Measurements from ENCODE around the gene LRP1B. TPM values are rescaled to one million over a fixed set of nuclear protein-coding genes. Genes with fewer than 3 reads are reported as not detected.
"Not testable (repeated sequence)": the region's sequence is repeated elsewhere in the genome, so short reads cannot be mapped to it uniquely, and the experiment has no call there.

Gene LRP1B
- total RNA-seq, 2 donors from 2014 or later: 0.09 to 0.59 TPM

- DNase-seq (no peak), ATAC-seq (no peak)
- intact Hi-C loops (cut with DNase I, micrococcal nuclease): no loop called here
Observed at GRCh38 chr2:140998017-140998416, 1132.8 kb downstream of the LRP1B start.

DNA sequence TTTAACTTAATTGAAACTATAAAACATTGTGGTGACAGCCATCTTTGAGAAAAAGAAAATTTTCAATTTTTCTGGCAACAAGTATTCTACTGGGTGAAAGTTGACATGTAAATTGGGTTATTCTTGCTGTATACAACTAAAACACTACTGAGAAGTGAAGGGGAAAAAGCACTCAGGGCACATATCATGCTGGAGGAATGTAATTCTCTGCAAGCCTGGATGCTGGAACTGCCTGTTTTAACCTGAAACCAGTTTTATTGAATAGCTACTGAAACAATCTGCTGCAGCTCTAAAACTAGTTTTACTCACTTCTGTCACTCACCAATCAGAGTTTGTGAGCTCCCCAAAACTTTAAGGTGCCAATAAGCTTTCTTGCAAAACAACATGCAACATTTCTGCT is 1136.0 kb downstream of the LRP1B start:
- DNase-seq (no peak), ATAC-seq (no peak)
- intact Hi-C loops (cut with DNase I, micrococcal nuclease): no loop called here

DNA sequence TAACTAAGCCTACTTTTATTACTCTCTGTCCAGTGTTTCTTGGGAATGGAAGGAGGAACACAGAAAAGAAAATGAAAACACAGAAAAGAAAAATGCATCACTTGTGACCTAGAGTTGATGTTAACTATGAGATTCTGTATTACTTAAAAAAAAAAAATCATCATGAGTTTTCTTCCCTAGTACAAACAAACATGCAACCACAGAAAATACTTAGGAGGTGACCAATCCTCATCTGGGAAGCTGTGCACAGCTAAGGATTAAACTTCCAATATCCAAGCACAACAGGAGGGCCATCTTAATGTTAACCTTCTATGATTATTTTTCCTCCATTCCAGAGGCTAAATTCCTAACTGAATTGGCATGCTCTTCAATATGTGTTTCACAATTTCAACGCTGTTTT is 1140.4 kb downstream of the LRP1B start:
- ATAC-seq (no peak), DNase-seq (no peak)
- intact Hi-C loops (cut with DNase I, micrococcal nuclease): no loop called here

DNA sequence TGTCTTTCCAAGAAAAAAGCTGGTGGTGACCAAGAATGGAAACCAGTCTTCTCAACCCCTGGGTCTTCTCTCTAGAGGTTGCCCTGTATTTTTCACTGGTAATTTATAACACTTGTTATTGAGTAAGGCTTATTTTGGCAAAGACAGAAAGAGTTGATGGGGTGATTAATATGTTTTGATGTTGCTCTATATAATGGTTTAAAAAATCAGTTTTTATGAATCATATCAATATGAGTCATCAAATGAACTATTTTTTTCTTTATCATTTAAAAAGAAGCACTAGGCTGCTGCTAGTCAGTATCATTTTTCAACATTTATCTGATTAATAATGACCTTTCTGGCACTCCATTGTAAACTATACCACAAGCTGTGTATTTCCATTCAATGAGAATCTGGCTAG is 1142.2 kb downstream of the LRP1B start:
- intact Hi-C loops (cut with DNase I, micrococcal nuclease): no loop called here
- ATAC-seq: no peak
- DNase-seq: no peak

DNA sequence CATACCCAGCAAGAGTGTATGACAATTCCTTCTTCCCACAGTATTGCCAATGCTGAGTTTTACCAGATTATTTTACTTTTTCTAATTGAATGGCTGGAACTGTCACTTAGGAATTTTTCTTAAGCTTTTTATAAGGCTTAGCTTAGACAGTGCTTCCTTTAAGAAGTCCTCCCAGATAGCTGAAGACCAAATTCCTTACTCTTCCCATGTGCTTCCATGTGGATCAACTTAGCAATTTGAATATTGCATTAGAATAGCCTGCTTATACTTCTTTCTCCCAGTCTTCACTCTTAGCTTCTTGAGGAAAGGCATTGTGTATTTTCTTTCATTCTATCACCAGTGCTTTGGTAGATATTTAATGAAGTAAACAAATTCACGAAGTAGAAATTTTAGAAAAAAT is 1144.4 kb downstream of the LRP1B start:
- intact Hi-C loops (cut with DNase I, micrococcal nuclease): no loop called here
- ATAC-seq (no peak), DNase-seq (no peak)

DNA sequence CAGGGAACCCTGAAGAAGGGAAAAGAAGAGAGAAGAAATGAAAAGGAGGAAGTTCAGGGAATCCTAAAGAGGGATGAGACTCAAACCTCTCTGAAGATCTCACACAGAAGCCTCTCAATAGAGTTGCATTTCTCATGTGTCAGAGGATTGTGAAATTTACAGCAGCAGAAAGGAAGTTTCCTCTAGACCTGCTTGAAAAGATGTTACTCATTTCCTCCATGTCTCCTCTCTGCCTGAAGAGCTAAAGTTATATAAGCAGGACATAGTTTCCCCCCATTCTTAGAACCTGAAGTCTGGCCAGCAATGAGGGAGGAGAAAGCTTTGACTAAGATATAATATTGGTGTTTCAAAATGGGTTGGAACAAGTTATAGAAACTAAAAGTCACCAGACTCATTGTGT is 1155.6 kb downstream of the LRP1B start:
- no peak for DNase-seq
- intact Hi-C loops (cut with DNase I, micrococcal nuclease): no loop called here
- ATAC-seq: no peak

DNA sequence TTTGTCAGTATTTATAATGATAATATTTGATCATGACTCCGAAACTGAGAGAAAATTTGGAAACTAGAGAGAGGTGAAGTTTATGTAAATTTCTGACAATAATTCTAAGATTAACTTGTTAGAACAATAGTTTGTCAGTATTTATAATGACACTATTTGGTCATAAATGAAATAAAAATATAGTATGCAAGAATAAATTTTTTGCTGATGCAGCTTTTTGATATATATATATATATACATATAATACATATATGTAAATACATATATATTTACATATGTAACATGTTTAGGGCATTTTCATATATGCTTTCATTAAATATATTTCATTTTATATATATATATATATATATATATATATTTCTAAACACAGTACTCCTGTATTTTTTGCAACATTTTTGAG is 1158.1 kb downstream of the LRP1B start:
- intact Hi-C loops (cut with DNase I, micrococcal nuclease): no loop called here
- no peak for DNase-seq
- no peak for ATAC-seq

GRCh38 chr2:140964324-140964723 is 1166.5 kb downstream of the LRP1B start:
- DNase-seq; intact Hi-C loops (cut with DNase I, micrococcal nuclease); ATAC-seq: not testable (repeated sequence)

DNA sequence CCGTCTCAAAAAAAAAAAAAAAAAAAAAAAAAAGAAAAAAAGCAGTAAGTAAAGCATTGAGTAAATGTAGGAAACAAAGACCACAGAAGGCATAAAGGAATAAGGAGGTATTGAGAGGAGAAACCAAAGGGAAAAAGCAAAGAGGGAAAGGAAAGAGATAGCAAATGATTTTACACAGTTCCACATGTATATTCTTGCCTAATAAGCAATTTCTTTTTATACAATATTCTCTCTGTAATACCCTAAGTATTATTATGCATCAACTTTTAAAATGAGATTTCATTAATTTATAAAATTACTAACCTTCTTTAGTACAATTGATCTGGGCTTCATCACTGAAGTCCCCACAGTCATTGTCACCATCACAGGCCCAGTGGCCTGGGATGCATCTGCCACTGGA is 1180.9 kb downstream of the LRP1B start:
- DNase-seq (no peak), ATAC-seq (no peak)
- intact Hi-C loops (cut with DNase I, micrococcal nuclease): no loop called here

DNA sequence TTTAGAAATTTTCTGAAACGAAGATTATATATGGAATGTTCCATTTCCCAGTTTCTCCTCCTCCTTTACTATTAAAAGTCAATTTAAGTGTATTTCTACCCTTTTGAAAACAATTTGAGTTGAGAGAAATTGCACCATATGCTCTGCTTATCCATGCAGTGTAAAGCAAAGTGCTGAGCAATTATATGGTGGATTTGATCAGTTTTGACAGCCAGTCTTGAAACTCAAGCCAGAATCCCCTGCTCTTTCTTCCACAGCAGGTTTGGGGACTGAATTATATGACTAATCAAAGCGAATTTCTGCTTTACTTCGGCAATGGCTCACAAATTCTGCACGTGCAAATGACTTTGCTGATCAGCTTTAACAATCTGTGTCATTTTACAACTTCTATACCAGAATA is 1183.6 kb downstream of the LRP1B start:
- ATAC-seq (no peak), DNase-seq (no peak)
- intact Hi-C loops (cut with DNase I, micrococcal nuclease): no loop called here

DNA sequence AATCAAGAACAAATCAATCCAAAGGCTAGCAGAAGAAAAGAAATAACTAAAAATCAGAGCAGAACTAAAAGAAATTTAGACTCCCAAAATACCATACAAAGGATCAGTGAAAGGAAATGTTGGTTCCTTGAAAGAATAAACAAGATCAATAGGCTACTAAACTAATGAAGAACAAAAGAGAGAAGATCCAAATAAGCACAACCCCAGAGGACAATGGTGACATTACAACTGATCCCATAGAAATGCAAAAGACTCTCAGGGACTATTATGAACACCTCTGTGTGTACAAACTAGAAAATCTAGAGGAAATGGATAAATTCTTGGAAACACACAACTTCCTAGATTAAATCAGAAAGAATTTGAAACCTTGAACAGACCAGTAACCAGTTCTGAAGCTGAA is 1186.9 kb downstream of the LRP1B start:
- intact Hi-C loops (cut with DNase I, micrococcal nuclease): no loop called here
- DNase-seq: no peak
- no peak for ATAC-seq

DNA sequence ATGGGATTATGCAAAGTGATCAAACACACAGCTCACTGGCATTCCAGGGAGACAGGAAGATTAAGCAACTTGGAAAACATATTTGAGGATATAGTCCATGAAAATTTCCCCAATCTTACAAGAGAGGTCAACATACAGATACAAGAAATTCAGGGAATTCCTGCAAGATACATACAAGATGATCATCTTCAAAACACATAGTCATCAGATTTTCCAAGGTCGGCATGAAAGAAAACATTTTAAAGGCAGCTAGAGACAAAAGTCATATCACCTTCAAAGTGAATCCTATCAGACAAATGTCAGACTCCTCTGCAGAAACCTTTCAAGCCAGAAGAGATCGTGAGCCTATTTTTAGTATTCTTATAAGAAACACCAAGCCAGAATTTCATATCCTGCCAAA is 1188.5 kb downstream of the LRP1B start:
- ATAC-seq (no peak), DNase-seq (no peak)
- intact Hi-C loops (cut with DNase I, micrococcal nuclease): no loop called here

GRCh38 chr2:140929849-140930248 is 1201.0 kb downstream of the LRP1B start:
- DNase-seq (no peak), ATAC-seq (no peak)
- intact Hi-C loops (cut with DNase I, micrococcal nuclease): no loop called here

DNA sequence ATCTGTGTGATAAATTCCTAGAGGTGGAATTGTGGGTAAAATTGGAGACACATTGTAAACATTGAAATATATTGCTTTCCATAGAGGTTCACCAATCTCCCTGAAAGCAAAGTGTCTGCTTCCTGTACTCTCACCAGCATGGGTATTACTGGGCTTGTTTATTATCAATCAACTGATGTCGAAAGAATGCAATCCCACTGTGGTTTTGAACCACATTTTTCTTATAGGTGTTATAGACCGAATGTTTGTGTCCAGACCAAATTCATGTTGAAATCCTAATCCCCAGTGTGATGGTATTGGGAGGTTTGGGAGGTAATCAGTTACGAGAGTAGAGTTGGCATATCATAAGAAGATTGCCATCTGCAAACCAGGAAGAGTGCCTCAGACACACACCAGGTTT is 1212.4 kb downstream of the LRP1B start:
- ATAC-seq (no peak), DNase-seq (no peak)
- intact Hi-C loops (cut with DNase I, micrococcal nuclease): no loop called here

DNA sequence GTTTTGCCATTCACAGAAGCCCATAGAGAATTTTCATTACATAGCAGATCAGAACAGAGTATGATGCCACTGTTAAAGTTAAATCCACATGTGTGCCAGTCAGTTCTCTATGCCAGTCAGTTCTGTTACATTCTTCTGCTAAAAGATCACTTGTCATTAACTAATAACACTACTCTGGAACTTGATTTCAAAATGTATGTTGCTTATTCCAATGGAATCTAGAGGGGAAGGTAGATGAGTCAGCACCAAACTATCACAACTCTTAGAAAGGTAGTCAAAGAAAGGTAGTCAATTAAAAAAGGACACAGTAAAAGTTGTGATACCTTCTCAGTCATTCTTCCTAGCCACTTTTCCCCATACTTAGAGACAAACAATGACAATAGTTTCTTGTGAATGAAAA is 1214.4 kb downstream of the LRP1B start:
- DNase-seq (no peak), ATAC-seq (no peak)
- intact Hi-C loops (cut with DNase I, micrococcal nuclease): no loop called here

- intact Hi-C loops (cut with DNase I, micrococcal nuclease): no loop called here
- ATAC-seq (no peak), DNase-seq (no peak)
Observed at GRCh38 chr2:140910683-140911082, 1220.1 kb downstream of the LRP1B start.

DNA sequence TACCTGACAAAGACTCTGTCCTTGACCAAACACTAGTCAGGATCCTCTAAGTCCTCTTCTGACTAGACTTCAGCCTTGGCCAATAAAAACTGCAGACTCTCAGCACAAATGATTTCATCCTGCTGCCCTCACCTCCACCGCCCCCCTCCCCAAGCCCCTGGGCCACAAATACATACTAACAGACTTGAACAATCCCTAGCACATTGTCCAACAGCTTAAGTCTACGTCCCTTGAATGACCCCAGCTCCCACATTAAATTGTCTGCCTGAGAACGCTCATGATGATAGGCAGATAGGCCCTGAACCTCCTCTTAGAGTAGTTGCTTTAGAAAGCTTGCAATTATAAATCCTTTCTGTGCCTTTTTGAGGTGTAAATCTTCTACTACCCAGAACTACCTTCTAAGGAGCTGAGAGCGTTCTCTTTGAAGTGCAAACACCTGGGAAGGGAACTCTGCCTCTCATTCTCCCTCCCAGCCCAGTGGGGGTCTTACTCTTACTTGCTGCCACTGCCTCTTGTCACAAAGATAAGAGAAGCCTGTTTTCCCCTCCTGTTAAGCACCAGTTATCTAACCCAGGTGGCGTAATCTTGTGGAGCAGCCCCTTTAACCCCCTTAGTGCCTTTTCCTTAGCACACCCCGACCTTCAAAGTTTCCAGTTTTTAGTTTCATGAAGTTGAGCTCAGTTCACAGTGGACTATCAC is 1225.6 kb downstream of the LRP1B start:
- intact Hi-C loops (cut with DNase I, micrococcal nuclease): no loop called here
- DNase-seq (no peak), ATAC-seq (no peak)

DNA sequence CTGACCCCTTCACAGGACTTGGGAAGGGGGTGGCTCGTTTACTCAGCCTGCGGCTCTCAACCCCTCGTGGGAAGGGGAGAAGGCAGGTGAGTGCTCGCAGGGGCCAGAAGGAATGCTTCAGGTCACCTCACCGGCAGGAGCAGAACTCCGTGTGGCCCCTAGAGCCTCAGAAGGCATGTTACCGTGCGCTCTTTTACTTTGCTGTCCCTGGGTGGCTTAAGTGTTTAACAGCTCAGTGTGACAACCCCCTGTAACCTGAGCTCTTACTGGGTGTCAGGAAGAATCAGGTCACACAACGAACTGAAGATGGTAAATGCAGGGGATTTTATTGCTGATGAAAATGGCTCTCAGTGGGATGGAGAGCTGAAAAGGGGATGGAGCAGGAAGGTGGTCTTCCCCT is 1235.4 kb downstream of the LRP1B start:
- ATAC-seq (no peak), DNase-seq (no peak)
- intact Hi-C loops (cut with DNase I, micrococcal nuclease): no loop called here

GRCh38 chr2:140893685-140894084 is 1237.1 kb downstream of the LRP1B start:
- no peak for ATAC-seq
- intact Hi-C loops (cut with DNase I, micrococcal nuclease): no loop called here
- no peak for DNase-seq

- ATAC-seq: no peak
- intact Hi-C loops (cut with DNase I, micrococcal nuclease): no loop called here
- no peak for DNase-seq
Observed at GRCh38 chr2:140892911-140893637, 1237.7 kb downstream of the LRP1B start.

DNA sequence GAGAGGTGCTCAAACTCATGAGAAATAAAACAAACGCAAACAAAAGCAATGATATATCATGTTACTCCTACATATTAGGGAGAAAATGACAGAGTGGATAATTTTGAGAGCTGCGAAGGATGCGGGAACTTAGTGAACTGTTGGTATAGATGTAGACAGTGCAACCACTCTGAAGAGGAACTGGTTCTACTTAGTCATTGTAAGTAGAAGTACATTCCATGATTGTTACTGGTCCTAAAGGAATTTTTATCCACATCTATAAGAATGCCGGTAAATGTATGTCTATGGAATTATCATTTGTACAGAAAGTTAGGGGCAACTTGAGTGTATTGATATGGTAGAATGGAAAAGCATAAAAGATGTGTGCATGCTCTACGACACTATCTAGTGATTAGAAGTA is 1238.4 kb downstream of the LRP1B start:
- ATAC-seq (no peak), DNase-seq (no peak)
- intact Hi-C loops (cut with DNase I, micrococcal nuclease): no loop called here
